HEK293 (cell line): ENCODE data around the gene GLTP.

ENCODE experiments used
- BCL11A ChIP-seq: fragments of 450-650 bp; formaldehyde crosslinking; IDR thresholded peaks from 2 replicates; pipeline ENCODE4 v1.5.1; 2016; ENCODE audit warnings: low read depth, missing biosample characterization, missing genetic modification characterization
- GLI2 ChIP-seq: fragments of 450-650 bp; formaldehyde crosslinking; IDR thresholded peaks from 2 replicates; pipeline ENCODE4; 2017; ENCODE audit warnings: missing biosample characterization, missing genetic modification characterization, low read depth, borderline replicate concordance
- GLIS2 ChIP-seq: fragments of 450-650 bp; formaldehyde crosslinking; IDR thresholded peaks from 2 replicates; pipeline ENCODE4 v1.5.1; 2016; ENCODE audit warnings: missing biosample characterization, missing genetic modification characterization
- KLF10 ChIP-seq: fragments of 450-650 bp; IDR thresholded peaks from 2 replicates; pipeline ENCODE4 v1.5.1; 2018; ENCODE audit warnings: missing biosample characterization, mild to moderate bottlenecking, missing genetic modification characterization
- SP7 ChIP-seq: fragments of 450-650 bp; formaldehyde crosslinking; IDR thresholded peaks from 2 replicates; pipeline ENCODE4 v1.5.1; 2016; ENCODE audit warnings: missing biosample characterization, missing genetic modification characterization
- YY1 ChIP-seq: fragments of 450-650 bp; formaldehyde crosslinking; IDR thresholded peaks from 2 replicates; pipeline ENCODE4 v1.5.1; 2018; ENCODE audit warnings: missing biosample characterization, missing genetic modification characterization
- YY2 ChIP-seq: fragments of 450-650 bp; formaldehyde crosslinking; IDR thresholded peaks from 2 replicates; pipeline ENCODE4 v1.5.1; 2016; ENCODE audit warnings: missing biosample characterization, missing genetic modification characterization
- ZBTB17 ChIP-seq: fragments of 450-650 bp; formaldehyde crosslinking; IDR thresholded peaks from 2 replicates; pipeline ENCODE4 v1.5.1; 2016; ENCODE audit warnings: missing biosample characterization, missing genetic modification characterization
- ZFP37 ChIP-seq: fragments of 450-650 bp; formaldehyde crosslinking; IDR thresholded peaks from 2 replicates; pipeline ENCODE4 v1.5.1; 2016; ENCODE audit warnings: missing biosample characterization, missing genetic modification characterization
- ZFP69B ChIP-seq: fragments of 450-650 bp; formaldehyde crosslinking; IDR thresholded peaks from 2 replicates; pipeline ENCODE4 v1.5.1; 2016; ENCODE audit warnings: missing biosample characterization, missing genetic modification characterization
- ZNF169 ChIP-seq: fragments of 450-650 bp; formaldehyde crosslinking; IDR thresholded peaks from 2 replicates; pipeline ENCODE4 v1.5.1; 2016; ENCODE audit warnings: missing biosample characterization, missing genetic modification characterization
- ZNF2 ChIP-seq: fragments of 450-650 bp; formaldehyde crosslinking; IDR thresholded peaks from 2 replicates; pipeline ENCODE4 v1.5.1; 2016; ENCODE audit warnings: missing biosample characterization, missing genetic modification characterization
- ZNF202 ChIP-seq: fragments of 450-650 bp; formaldehyde crosslinking; IDR thresholded peaks from 2 replicates; pipeline ENCODE4 v1.5.1; 2016; ENCODE audit warnings: missing biosample characterization, missing genetic modification characterization, borderline replicate concordance
- ZNF211 ChIP-seq: fragments of 450-650 bp; formaldehyde crosslinking; IDR thresholded peaks from 2 replicates; pipeline ENCODE4 v1.5.1; 2016; ENCODE audit warnings: low read depth, missing biosample characterization, missing genetic modification characterization
- ZNF311 ChIP-seq: fragments of 450-650 bp; formaldehyde crosslinking; IDR thresholded peaks from 2 replicates; pipeline ENCODE4 v1.5.1; 2017; ENCODE audit warnings: missing biosample characterization, missing genetic modification characterization, borderline replicate concordance
- ZNF391 ChIP-seq: fragments of 450-650 bp; formaldehyde crosslinking; IDR thresholded peaks from 2 replicates; pipeline ENCODE4 v1.5.1; 2016; ENCODE audit warnings: low read depth, missing biosample characterization, missing genetic modification characterization, borderline replicate concordance
- ZNF423 ChIP-seq: fragments of 450-650 bp; formaldehyde crosslinking; IDR thresholded peaks from 2 replicates; pipeline ENCODE4 v1.5.1; 2016; ENCODE audit warnings: missing biosample characterization, missing genetic modification characterization
- ZNF426 ChIP-seq: fragments of 450-650 bp; formaldehyde crosslinking; IDR thresholded peaks from 2 replicates; pipeline ENCODE4 v1.5.1; 2017; ENCODE audit warnings: missing biosample characterization, missing genetic modification characterization, mild to moderate bottlenecking, inconsistent platforms, moderate library complexity
- ZNF433 ChIP-seq: fragments of 450-650 bp; formaldehyde crosslinking; IDR thresholded peaks from 2 replicates; pipeline ENCODE4 v1.5.1; 2016; ENCODE audit warnings: missing biosample characterization, missing genetic modification characterization, low read depth
- ZNF48 ChIP-seq: fragments of 450-650 bp; formaldehyde crosslinking; IDR thresholded peaks from 2 replicates; pipeline ENCODE4 v1.5.1; 2016; ENCODE audit warnings: missing biosample characterization, missing genetic modification characterization
- ZNF501 ChIP-seq: fragments of 450-650 bp; formaldehyde crosslinking; IDR thresholded peaks from 2 replicates; pipeline ENCODE4 v1.5.1; 2016; ENCODE audit warnings: missing biosample characterization, missing genetic modification characterization
- ZNF510 ChIP-seq: fragments of 450-650 bp; formaldehyde crosslinking; IDR thresholded peaks from 2 replicates; pipeline ENCODE4 v1.5.1; 2018; ENCODE audit warnings: mild to moderate bottlenecking, missing genetic modification characterization, missing biosample characterization; ENCODE audit not compliant: insufficient replicate concordance
- ZNF561 ChIP-seq: fragments of 450-650 bp; IDR thresholded peaks from 2 replicates; pipeline ENCODE4 v1.5.1; 2018; ENCODE audit warnings: missing biosample characterization, missing genetic modification characterization, borderline replicate concordance
- ZNF600 ChIP-seq: fragments of 450-650 bp; formaldehyde crosslinking; IDR thresholded peaks from 2 replicates; pipeline ENCODE4 v1.5.1; 2016; ENCODE audit warnings: missing biosample characterization, missing genetic modification characterization
- ZNF629 ChIP-seq: fragments of 450-650 bp; formaldehyde crosslinking; IDR thresholded peaks from 2 replicates; pipeline ENCODE4 v1.5.1; 2017; ENCODE audit warnings: missing biosample characterization, missing genetic modification characterization
- ZNF660 ChIP-seq: fragments of 450-650 bp; IDR thresholded peaks from 2 replicates; pipeline ENCODE4 v1.5.1; 2018; ENCODE audit warnings: missing biosample characterization, mild to moderate bottlenecking, missing genetic modification characterization
- ZSCAN23 ChIP-seq: fragments of 450-650 bp; formaldehyde crosslinking; IDR thresholded peaks from 2 replicates; pipeline ENCODE4 v1.5.1; 2016; ENCODE audit warnings: missing biosample characterization, missing genetic modification characterization
- ZXDB ChIP-seq: fragments of 450-650 bp; formaldehyde crosslinking; IDR thresholded peaks from 2 replicates; pipeline ENCODE4 v1.5.1; 2016; ENCODE audit warnings: missing biosample characterization, missing genetic modification characterization
- TF ChIP-seq, protein P1 (sequence below): fragments of 450-650 bp; formaldehyde crosslinking; IDR thresholded peaks from 2 replicates; pipeline ENCODE4 v1.5.1; 2016; ENCODE audit warnings: missing biosample characterization, missing genetic modification characterization
- TF ChIP-seq, protein P2 (sequence below): fragments of 450-650 bp; formaldehyde crosslinking; IDR thresholded peaks from 2 replicates; pipeline ENCODE4 v1.5.1; 2016; ENCODE audit warnings: missing biosample characterization, missing genetic modification characterization
- TF ChIP-seq, protein P3 (sequence below): fragments of 450-650 bp; formaldehyde crosslinking; IDR thresholded peaks from 2 replicates; pipeline ENCODE4 v1.5.1; 2017; ENCODE audit warnings: missing biosample characterization, missing genetic modification characterization
- TF ChIP-seq, protein P4 (sequence below): fragments of 450-650 bp; formaldehyde crosslinking; IDR thresholded peaks from 2 replicates; pipeline ENCODE4 v1.5.1; 2016; ENCODE audit warnings: missing biosample characterization, missing genetic modification characterization, borderline replicate concordance
- TF ChIP-seq, protein P5 (sequence below): fragments of 450-650 bp; formaldehyde crosslinking; IDR thresholded peaks from 2 replicates; pipeline ENCODE4 v1.5.1; 2017; ENCODE audit warnings: missing biosample characterization, missing genetic modification characterization

Gene GLTP

DNA sequence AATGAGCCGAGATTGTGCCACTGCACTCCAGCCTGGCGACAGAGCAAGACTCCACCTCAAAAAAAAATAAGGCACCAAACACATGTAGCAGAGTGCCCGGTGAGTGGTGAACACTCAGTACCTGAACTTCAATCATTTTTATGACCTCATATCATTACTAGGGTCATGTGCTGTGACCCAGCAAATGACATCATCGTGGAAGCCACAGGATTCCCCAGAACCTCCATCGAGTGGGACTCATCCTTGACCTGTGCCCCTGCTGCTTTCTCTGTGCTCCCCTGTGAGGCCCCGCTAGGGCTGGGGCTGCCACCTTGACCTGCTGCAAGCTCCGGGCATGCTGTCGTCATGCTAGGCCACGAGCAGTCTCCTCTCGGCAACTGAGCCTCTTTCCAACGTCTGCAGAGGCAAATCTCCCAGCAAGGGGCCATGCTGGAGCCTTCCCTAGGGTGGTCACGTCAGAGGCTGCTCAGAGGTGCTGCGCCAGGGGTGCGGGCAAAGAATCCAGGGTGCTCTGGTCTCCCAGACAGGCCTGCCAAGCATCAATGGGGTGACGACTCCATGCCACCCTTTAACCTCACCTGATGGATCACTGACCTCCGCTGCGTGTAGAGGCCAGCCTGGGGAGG lies 18.5 kb downstream of the GLTP start (continued):
- TF ChIP-seq KLF10 (tag by site-specific recombination) (no peak), ZNF660 (tag by site-specific recombination) (peak; percentile 79; the same call in 1 of the 2 replicates), ZNF426 (tag by site-specific recombination) (no peak), GLI2 (tag by site-specific recombination) (no peak), ZNF202 (no peak), GLIS2 (tag by site-specific recombination) (peak; percentile 72), ZNF211 (tag by site-specific recombination) (no peak), ZXDB (tag by site-specific recombination) (peak; percentile 65), ZBTB17 (tag by site-specific recombination) (peak; percentile 33; the same call in 1 of the 2 replicates), ZNF561 (no peak), ZNF629 (tag by site-specific recombination) (peak; percentile 96), YY2 (tag by site-specific recombination) (no peak), ZNF311 (no peak), ZNF510 (tag by site-specific recombination) (no peak), BCL11A (tag by site-specific recombination) (peak; percentile 44; the same call in 1 of the 2 replicates), ZNF48 (tag by site-specific recombination) (no peak), ZSCAN23 (peak; percentile 80; the same call in 1 of the 2 replicates), ZNF423 (tag by site-specific recombination) (peak; percentile 42), ZNF2 (tag by site-specific recombination) (no peak), ZFP37 (tag by site-specific recombination) (0 out of 2 replicates have a peak, but pooled peaks have one; percentile 54), YY1 (tag by site-specific recombination) (no peak), SP7 (tag by site-specific recombination) (peak; percentile 87), ZNF501 (tag by site-specific recombination) (no peak), ZFP69B (tag by site-specific recombination) (peak; percentile 78), ZNF169 (tag by site-specific recombination) (no peak), ZNF391 (tag by site-specific recombination) (no peak), ZNF433 (tag by site-specific recombination) (no peak), ZNF600 (tag by site-specific recombination) (peak; percentile 56; the same call in 1 of the 2 replicates)
- TF ChIP-seq, protein P1, sequence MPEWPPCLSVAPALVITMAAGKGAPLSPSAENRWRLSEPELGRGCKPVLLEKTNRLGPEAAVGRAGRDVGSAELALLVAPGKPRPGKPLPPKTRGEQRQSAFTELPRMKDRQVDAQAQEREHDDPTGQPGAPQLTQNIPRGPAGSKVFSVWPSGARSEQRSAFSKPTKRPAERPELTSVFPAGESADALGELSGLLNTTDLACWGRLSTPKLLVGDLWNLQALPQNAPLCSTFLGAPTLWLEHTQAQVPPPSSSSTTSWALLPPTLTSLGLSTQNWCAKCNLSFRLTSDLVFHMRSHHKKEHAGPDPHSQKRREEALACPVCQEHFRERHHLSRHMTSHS (tag by site-specific recombination): 0 out of 2 replicates have a peak, but pooled peaks have one; percentile 46
- TF ChIP-seq, protein P2, sequence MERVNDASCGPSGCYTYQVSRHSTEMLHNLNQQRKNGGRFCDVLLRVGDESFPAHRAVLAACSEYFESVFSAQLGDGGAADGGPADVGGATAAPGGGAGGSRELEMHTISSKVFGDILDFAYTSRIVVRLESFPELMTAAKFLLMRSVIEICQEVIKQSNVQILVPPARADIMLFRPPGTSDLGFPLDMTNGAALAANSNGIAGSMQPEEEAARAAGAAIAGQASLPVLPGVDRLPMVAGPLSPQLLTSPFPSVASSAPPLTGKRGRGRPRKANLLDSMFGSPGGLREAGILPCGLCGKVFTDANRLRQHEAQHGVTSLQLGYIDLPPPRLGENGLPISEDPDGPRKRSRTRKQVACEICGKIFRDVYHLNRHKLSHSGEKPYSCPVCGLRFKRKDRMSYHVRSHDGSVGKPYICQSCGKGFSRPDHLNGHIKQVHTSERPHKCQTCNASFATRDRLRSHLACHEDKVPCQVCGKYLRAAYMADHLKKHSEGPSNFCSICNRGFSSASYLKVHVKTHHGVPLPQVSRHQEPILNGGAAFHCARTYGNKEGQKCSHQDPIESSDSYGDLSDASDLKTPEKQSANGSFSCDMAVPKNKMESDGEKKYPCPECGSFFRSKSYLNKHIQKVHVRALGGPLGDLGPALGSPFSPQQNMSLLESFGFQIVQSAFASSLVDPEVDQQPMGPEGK (tag by site-specific recombination): peak; percentile 85
- TF ChIP-seq, protein P3, sequence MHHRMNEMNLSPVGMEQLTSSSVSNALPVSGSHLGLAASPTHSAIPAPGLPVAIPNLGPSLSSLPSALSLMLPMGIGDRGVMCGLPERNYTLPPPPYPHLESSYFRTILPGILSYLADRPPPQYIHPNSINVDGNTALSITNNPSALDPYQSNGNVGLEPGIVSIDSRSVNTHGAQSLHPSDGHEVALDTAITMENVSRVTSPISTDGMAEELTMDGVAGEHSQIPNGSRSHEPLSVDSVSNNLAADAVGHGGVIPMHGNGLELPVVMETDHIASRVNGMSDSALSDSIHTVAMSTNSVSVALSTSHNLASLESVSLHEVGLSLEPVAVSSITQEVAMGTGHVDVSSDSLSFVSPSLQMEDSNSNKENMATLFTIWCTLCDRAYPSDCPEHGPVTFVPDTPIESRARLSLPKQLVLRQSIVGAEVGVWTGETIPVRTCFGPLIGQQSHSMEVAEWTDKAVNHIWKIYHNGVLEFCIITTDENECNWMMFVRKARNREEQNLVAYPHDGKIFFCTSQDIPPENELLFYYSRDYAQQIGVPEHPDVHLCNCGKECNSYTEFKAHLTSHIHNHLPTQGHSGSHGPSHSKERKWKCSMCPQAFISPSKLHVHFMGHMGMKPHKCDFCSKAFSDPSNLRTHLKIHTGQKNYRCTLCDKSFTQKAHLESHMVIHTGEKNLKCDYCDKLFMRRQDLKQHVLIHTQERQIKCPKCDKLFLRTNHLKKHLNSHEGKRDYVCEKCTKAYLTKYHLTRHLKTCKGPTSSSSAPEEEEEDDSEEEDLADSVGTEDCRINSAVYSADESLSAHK: no peak
- TF ChIP-seq, protein P4, sequence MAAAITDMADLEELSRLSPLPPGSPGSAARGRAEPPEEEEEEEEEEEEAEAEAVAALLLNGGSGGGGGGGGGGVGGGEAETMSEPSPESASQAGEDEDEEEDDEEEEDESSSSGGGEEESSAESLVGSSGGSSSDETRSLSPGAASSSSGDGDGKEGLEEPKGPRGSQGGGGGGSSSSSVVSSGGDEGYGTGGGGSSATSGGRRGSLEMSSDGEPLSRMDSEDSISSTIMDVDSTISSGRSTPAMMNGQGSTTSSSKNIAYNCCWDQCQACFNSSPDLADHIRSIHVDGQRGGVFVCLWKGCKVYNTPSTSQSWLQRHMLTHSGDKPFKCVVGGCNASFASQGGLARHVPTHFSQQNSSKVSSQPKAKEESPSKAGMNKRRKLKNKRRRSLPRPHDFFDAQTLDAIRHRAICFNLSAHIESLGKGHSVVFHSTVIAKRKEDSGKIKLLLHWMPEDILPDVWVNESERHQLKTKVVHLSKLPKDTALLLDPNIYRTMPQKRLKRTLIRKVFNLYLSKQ (tag by site-specific recombination): no peak
- TF ChIP-seq, protein P5, sequence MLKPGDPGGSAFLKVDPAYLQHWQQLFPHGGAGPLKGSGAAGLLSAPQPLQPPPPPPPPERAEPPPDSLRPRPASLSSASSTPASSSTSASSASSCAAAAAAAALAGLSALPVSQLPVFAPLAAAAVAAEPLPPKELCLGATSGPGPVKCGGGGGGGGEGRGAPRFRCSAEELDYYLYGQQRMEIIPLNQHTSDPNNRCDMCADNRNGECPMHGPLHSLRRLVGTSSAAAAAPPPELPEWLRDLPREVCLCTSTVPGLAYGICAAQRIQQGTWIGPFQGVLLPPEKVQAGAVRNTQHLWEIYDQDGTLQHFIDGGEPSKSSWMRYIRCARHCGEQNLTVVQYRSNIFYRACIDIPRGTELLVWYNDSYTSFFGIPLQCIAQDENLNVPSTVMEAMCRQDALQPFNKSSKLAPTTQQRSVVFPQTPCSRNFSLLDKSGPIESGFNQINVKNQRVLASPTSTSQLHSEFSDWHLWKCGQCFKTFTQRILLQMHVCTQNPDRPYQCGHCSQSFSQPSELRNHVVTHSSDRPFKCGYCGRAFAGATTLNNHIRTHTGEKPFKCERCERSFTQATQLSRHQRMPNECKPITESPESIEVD (tag by site-specific recombination): no peak; the same call in 1 of the 2 replicates
